ENCODE measurements around the gene TMEM154. TPM values are rescaled to one million over a fixed set of nuclear protein-coding genes. Genes with fewer than 3 reads are reported as not detected.

TMEM154 gene
- polyA plus RNA-seq, 1 donor (not counting 4 experiments of a cell fraction or from before 2014, with no cell fraction given), result 106 TPM

DNA sequence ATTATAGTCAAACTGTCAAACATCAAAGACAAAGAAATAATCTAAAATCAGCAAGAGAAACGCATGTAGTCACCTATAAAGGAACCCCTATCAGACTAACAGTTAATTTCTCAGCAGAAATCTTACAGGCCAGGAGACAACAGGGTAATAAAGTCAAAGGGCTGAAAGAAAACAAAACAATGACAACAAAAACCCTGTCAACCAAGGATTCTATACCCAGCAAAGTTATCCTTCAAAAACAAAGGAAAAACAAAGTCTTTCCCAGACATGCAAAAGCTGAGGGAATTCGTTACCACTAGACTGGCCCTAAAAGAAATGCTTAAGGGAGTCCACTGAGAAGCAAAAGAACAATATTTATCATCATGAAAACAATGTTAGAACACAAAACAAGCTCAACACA is 22.1 kb downstream of the TMEM154 start:
- Histone ChIP-seq H4K20me1 (ENCODE audit: control insufficient read depth, extremely low read depth, insufficient read depth, low read length) (peaks cover 19% of the 10 kb centered on the region), H3K9me3 (ENCODE audit: control insufficient read depth, low read depth, low read length) (peaks cover 2% of the 10 kb centered on the region), H3K27me3 (ENCODE audit: control insufficient read depth, extremely low read depth, insufficient read depth, low read length) (no peaks in the 10 kb centered on the region), H3K4me1 (ENCODE audit: control insufficient read depth, extremely low read depth, insufficient read depth, low read length) (peaks cover 13% of the 10 kb centered on the region), H3K4me3 (ENCODE audit: control insufficient read depth in 2 of 3, extremely low read depth in 1 of 3, insufficient read depth in 2 of 3, low read depth in 1 of 3, low read length in 3 of 3) (no peak overlapping the region), H3K27ac (ENCODE audit: control insufficient read depth, insufficient read depth, low read length) (no peak overlapping the region), H3K79me2 (ENCODE audit: control insufficient read depth, insufficient read depth, low read length) (peaks cover 93% of the 10 kb centered on the region), H2AFZ (ENCODE audit: control insufficient read depth, low read length) (no peak overlapping the region), H3K9ac (ENCODE audit: control insufficient read depth, extremely low read depth, insufficient read depth, low read length) (no peak overlapping the region), H3K9me1 (ENCODE audit: control insufficient read depth, extremely low read depth, insufficient read depth, low read length) (peaks cover 2% of the 10 kb centered on the region), H3K36me3 (ENCODE audit: control insufficient read depth in 2 of 2, extremely low read depth in 1 of 2, insufficient read depth in 2 of 2, low read length in 2 of 2) (peaks cover 9 to 23% of the 10 kb centered on the region in 2 experiments), H3K4me2 (ENCODE audit: control insufficient read depth, extremely low read depth, insufficient read depth, low read depth, low read length) (no peak overlapping the region)
- dilution Hi-C loops (cut with MboI; ENCODE audit: extremely low pct_ligation_motif_present, low sequenced_read_pairs), result no loop called here
- TF ChIP-seq EZH2 (IDR thresholded peaks at IDR 0.05; ENCODE audit: low read length) (no peak), CTCF (optimal IDR thresholded peaks at IDR 0.05 in 1 of 3, IDR thresholded peaks at IDR 0.05 in 1 of 3, conservative IDR thresholded peaks at IDR 0.05 in 1 of 3; ENCODE audit: extremely low read depth in 1 of 3, insufficient read depth in 2 of 3, low read length in 3 of 3) (no peak)
- no peak for DNase-seq (ENCODE audit: low read depth, low spot score)
- FAIRE-seq, result no peak

- Histone ChIP-seq H3K27ac (ENCODE audit: control insufficient read depth, insufficient read depth, low read length) (peak overlapping the region; percentile 15), H3K4me3 (ENCODE audit: control insufficient read depth in 2 of 3, extremely low read depth in 1 of 3, insufficient read depth in 2 of 3, low read depth in 1 of 3, low read length in 3 of 3) (no peak overlapping the region), H3K9ac (ENCODE audit: control insufficient read depth, extremely low read depth, insufficient read depth, low read length) (no peak overlapping the region), H3K79me2 (ENCODE audit: control insufficient read depth, insufficient read depth, low read length) (peaks cover 77% of the 10 kb centered on the region), H4K20me1 (ENCODE audit: control insufficient read depth, extremely low read depth, insufficient read depth, low read length) (peaks cover 15% of the 10 kb centered on the region), H3K4me1 (ENCODE audit: control insufficient read depth, extremely low read depth, insufficient read depth, low read length) (peaks cover 13% of the 10 kb centered on the region), H2AFZ (ENCODE audit: control insufficient read depth, low read length) (no peak overlapping the region), H3K27me3 (ENCODE audit: control insufficient read depth, extremely low read depth, insufficient read depth, low read length) (no peaks in the 10 kb centered on the region), H3K36me3 (ENCODE audit: control insufficient read depth in 2 of 2, extremely low read depth in 1 of 2, insufficient read depth in 2 of 2, low read length in 2 of 2) (peaks cover 8 to 30% of the 10 kb centered on the region in 2 experiments), H3K9me1 (ENCODE audit: control insufficient read depth, extremely low read depth, insufficient read depth, low read length) (peaks cover 2% of the 10 kb centered on the region), H3K4me2 (ENCODE audit: control insufficient read depth, extremely low read depth, insufficient read depth, low read depth, low read length) (peak overlapping the region; percentile 18), H3K9me3 (ENCODE audit: control insufficient read depth, low read depth, low read length) (peaks cover 2% of the 10 kb centered on the region)
- peak; percentile 66 for DNase-seq (ENCODE audit: low read depth, low spot score)
- dilution Hi-C loops (cut with MboI; ENCODE audit: extremely low pct_ligation_motif_present, low sequenced_read_pairs), result no loop called here
- TF ChIP-seq CTCF (optimal IDR thresholded peaks at IDR 0.05 in 1 of 3, IDR thresholded peaks at IDR 0.05 in 1 of 3, conservative IDR thresholded peaks at IDR 0.05 in 1 of 3; ENCODE audit: extremely low read depth in 1 of 3, insufficient read depth in 2 of 3, low read length in 3 of 3) (peak; percentile 42 to 60 (median 50)), EZH2 (IDR thresholded peaks at IDR 0.05; ENCODE audit: low read length) (no peak)
- peak; percentile 97 for FAIRE-seq
These were observed 24.3 kb downstream of the TMEM154 start for GRCh38 chr4:152655272-152656129.
